Osteocyte (in vitro differentiated cells): Measurements from ENCODE around the gene CLMN. TPM values are rescaled to one million over a fixed set of nuclear protein-coding genes. Genes with fewer than 3 reads are reported as not detected.

Source experiments
- DNase-seq: peaks from one replicate; pipeline ENCODE4 v3.0.0; 2021; ENCODE audit warnings: mixed read lengths; ENCODE audit not compliant: unreplicated experiment; ENCODE audit errors: extremely low spot score
- H3K27ac Mint-ChIP-seq: one replicate; pipeline ENCODE4 v1.8.0; 2021; ENCODE audit warnings: mild to moderate bottlenecking, mixed read lengths; ENCODE audit not compliant: unreplicated experiment
- H3K27me3 Mint-ChIP-seq: one replicate; pipeline ENCODE4 v1.8.0; 2021; ENCODE audit warnings: mixed read lengths; ENCODE audit not compliant: unreplicated experiment
- H3K36me3 Mint-ChIP-seq: one replicate; pipeline ENCODE4 v1.8.0; 2021; ENCODE audit warnings: mixed read lengths; ENCODE audit not compliant: unreplicated experiment
- H3K4me1 Mint-ChIP-seq: one replicate; pipeline ENCODE4 v1.8.0; 2021; ENCODE audit warnings: mixed read lengths; ENCODE audit not compliant: unreplicated experiment
- H3K4me3 Mint-ChIP-seq: one replicate; pipeline ENCODE4 v1.8.0; 2021; ENCODE audit warnings: mild to moderate bottlenecking, moderate library complexity, mixed read lengths; ENCODE audit not compliant: unreplicated experiment
- H3K9me3 Mint-ChIP-seq: one replicate; pipeline ENCODE4 v1.8.0; 2021; ENCODE audit warnings: mixed read lengths; ENCODE audit not compliant: unreplicated experiment
- CTCF ChIP-seq: fragments of 200-600 bp; sonication (generic); IDR thresholded peaks from 2 replicates; pipeline ENCODE4 v1.5.0; 2021; ENCODE audit warnings: antibody characterized with exemption, mild to moderate bottlenecking, moderate library complexity
- total RNA-seq: library from RNA; stranded (reverse); gene quantifications from 2 replicates; pipeline ENCODE4 v1.2.1, GENCODE V29; 2021

Gene CLMN
- total RNA-seq, 1 donor from 2014 or later: 5.4 TPM

- DNase-seq: no peak
- TF ChIP-seq CTCF: no peak
- H3K27me3 Mint-ChIP-seq: peaks cover 39% of the 10 kb centered on the region
- H3K4me3 Mint-ChIP-seq: no peak overlapping the region
- H3K27ac Mint-ChIP-seq: no peak overlapping the region
- peaks cover 10% of the 10 kb centered on the region for H3K4me1 Mint-ChIP-seq
- peaks cover 11% of the 10 kb centered on the region for H3K9me3 Mint-ChIP-seq
- H3K36me3 Mint-ChIP-seq: no peaks in the 10 kb centered on the region
Observed at GRCh38 chr14:95338436-95338835, 18.7 kb upstream of the CLMN start.

- no peak for TF ChIP-seq CTCF
- no peak overlapping the region for H3K4me3 Mint-ChIP-seq
- H3K27me3 Mint-ChIP-seq: peaks cover 42% of the 10 kb centered on the region
- peaks cover 10% of the 10 kb centered on the region for H3K4me1 Mint-ChIP-seq
- peaks cover 11% of the 10 kb centered on the region for H3K9me3 Mint-ChIP-seq
- no peaks in the 10 kb centered on the region for H3K36me3 Mint-ChIP-seq
- H3K27ac Mint-ChIP-seq: no peak overlapping the region
- no peak for DNase-seq
Observed at GRCh38 chr14:95337041-95337595, 17.4 kb upstream of the CLMN start.

- no peak overlapping the region for H3K4me3 Mint-ChIP-seq
- peaks cover 11% of the 10 kb centered on the region for H3K9me3 Mint-ChIP-seq
- DNase-seq: no peak
- peaks cover 37% of the 10 kb centered on the region for H3K27me3 Mint-ChIP-seq
- H3K27ac Mint-ChIP-seq: no peak overlapping the region
- no peaks in the 10 kb centered on the region for H3K36me3 Mint-ChIP-seq
- H3K4me1 Mint-ChIP-seq: peaks cover 10% of the 10 kb centered on the region
- no peak for TF ChIP-seq CTCF
Observed at GRCh38 chr14:95336192-95336760, 16.6 kb upstream of the CLMN start.

GRCh38 chr14:95335071-95335470 lies 15.4 kb upstream of the CLMN start:
- H3K27me3 Mint-ChIP-seq: peaks cover 36% of the 10 kb centered on the region
- peaks cover 3% of the 10 kb centered on the region for H3K9me3 Mint-ChIP-seq
- no peak overlapping the region for H3K27ac Mint-ChIP-seq
- TF ChIP-seq CTCF: no peak
- no peaks in the 10 kb centered on the region for H3K36me3 Mint-ChIP-seq
- no peak overlapping the region for H3K4me3 Mint-ChIP-seq
- peaks cover 3% of the 10 kb centered on the region for H3K4me1 Mint-ChIP-seq
- DNase-seq: no peak

GRCh38 chr14:95334044-95334443 lies 14.3 kb upstream of the CLMN start:
- Mint-ChIP-seq H3K4me1 (no peaks in the 10 kb centered on the region), H3K9me3 (peaks cover 3% of the 10 kb centered on the region), H3K27ac (no peak overlapping the region), H3K36me3 (no peaks in the 10 kb centered on the region), H3K27me3 (peaks cover 33% of the 10 kb centered on the region), H3K4me3 (no peak overlapping the region)
- no peak for DNase-seq
- TF ChIP-seq CTCF: no peak
